ENCODE results near the gene ICAM1.

DNA sequence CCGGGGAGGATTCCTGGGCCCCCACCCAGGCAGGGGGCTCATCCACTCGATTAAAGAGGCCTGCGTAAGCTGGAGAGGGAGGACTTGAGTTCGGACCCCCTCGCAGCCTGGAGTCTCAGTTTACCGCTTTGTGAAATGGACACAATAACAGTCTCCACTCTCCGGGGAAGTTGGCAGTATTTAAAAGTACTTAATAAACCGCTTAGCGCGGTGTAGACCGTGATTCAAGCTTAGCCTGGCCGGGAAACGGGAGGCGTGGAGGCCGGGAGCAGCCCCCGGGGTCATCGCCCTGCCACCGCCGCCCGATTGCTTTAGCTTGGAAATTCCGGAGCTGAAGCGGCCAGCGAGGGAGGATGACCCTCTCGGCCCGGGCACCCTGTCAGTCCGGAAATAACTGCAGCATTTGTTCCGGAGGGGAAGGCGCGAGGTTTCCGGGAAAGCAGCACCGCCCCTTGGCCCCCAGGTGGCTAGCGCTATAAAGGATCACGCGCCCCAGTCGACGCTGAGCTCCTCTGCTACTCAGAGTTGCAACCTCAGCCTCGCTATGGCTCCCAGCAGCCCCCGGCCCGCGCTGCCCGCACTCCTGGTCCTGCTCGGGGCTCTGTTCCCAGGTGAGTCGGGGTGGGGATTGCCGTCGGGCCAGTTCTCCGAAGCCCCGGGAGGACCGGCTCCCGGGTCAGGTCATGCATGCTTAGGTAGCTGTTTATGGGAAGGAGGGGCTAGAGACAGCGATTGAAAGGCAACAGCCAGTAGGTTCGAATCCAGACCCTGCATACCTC lies at the start of gene ICAM1:
- TF ChIP-seq, protein P1, sequence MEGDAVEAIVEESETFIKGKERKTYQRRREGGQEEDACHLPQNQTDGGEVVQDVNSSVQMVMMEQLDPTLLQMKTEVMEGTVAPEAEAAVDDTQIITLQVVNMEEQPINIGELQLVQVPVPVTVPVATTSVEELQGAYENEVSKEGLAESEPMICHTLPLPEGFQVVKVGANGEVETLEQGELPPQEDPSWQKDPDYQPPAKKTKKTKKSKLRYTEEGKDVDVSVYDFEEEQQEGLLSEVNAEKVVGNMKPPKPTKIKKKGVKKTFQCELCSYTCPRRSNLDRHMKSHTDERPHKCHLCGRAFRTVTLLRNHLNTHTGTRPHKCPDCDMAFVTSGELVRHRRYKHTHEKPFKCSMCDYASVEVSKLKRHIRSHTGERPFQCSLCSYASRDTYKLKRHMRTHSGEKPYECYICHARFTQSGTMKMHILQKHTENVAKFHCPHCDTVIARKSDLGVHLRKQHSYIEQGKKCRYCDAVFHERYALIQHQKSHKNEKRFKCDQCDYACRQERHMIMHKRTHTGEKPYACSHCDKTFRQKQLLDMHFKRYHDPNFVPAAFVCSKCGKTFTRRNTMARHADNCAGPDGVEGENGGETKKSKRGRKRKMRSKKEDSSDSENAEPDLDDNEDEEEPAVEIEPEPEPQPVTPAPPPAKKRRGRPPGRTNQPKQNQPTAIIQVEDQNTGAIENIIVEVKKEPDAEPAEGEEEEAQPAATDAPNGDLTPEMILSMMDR (IDR thresholded peaks at IDR 0.05; ENCODE audit: control extremely low read depth in 1 of 3, insufficient read depth in 1 of 3, low read depth in 1 of 3, low read length in 3 of 3), result peak in 1 of 3 experiments; percentile 11; a peak in 2 of 4 replicates
- TF ChIP-seq, protein P2, sequence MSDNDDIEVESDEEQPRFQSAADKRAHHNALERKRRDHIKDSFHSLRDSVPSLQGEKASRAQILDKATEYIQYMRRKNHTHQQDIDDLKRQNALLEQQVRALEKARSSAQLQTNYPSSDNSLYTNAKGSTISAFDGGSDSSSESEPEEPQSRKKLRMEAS (IDR thresholded peaks at IDR 0.05), result peak; percentile 88
- TF ChIP-seq EZH2 (IDR thresholded peaks at IDR 0.05; ENCODE audit: low read depth, low read length, severe bottlenecking) (peak; percentile 36), POLR2A (IDR thresholded peaks at IDR 0.05; ENCODE audit: control extremely low read depth in 1 of 2, low read depth in 2 of 2, low read length in 2 of 2) (peak in 1 of 2 experiments; percentile 60; a peak in 2 of 3 replicates), RBBP5 (IDR thresholded peaks at IDR 0.05; ENCODE audit: borderline replicate concordance, low read depth, low read length) (peak; percentile 82), TEAD4 (IDR thresholded peaks at IDR 0.05; ENCODE audit: low read depth, low read length) (no peak), SUZ12 (IDR thresholded peaks at IDR 0.05; ENCODE audit: low read length) (peak; percentile 1; the same call in 1 of the 2 replicates)

Measured in H1 (cell line).